SU-DHL-6 (cell line): ENCODE results near the gene UBL5.

Experiments
- H2AFZ ChIP-seq: fragments of 200-600 bp; sonication (generic); 2 replicates; pipeline ENCODE4 v1.6.1; 2014; ENCODE audit warnings: low read depth, mild to moderate bottlenecking, moderate library complexity, mixed read lengths, antibody characterized with exemption, low read length; ENCODE audit not compliant: severe bottlenecking
- H3F3A ChIP-seq: fragments of 200-600 bp; shearing (Covaris generic); 2 replicates; pipeline ENCODE4 v1.6.0; 2016; ENCODE audit warnings: antibody characterized with exemption, mild to moderate bottlenecking; ENCODE audit not compliant: insufficient read depth
- H3K27ac ChIP-seq: fragments of 200-600 bp; sonication (generic); 2 replicates; pipeline ENCODE4 v1.5.1; 2016; ENCODE audit warnings: low read depth, mild to moderate bottlenecking, low read length, moderate library complexity, mixed read lengths
- H3K27me3 ChIP-seq: fragments of 200-600 bp; sonication (generic), shearing (Covaris generic); 2 replicates; pipeline ENCODE4 v1.6.0; 2014; ENCODE audit warnings: mild to moderate bottlenecking, low read length
- H3K36me3 ChIP-seq: fragments of 200-600 bp; sonication (generic); 2 replicates; pipeline ENCODE4 v1.6.1; 2014; ENCODE audit warnings: mild to moderate bottlenecking, low read length, mixed read lengths
- H3K4me2 ChIP-seq: fragments of 300-600, 200-600 bp; shearing (Covaris generic), sonication (generic); 2 replicates; pipeline ENCODE4 v1.6.0; 2014; ENCODE audit warnings: low read length, low read depth, mild to moderate bottlenecking; ENCODE audit not compliant: poor library complexity, severe bottlenecking
- H3K4me3 ChIP-seq: fragments of 200-600 bp; sonication (generic); 2 replicates; pipeline ENCODE4 v1.5.1; 2014; ENCODE audit warnings: antibody characterized with exemption, low read length, mild to moderate bottlenecking, mixed read lengths; ENCODE audit not compliant: insufficient read depth, poor library complexity, severe bottlenecking
- H3K79me2 ChIP-seq: fragments of 200-600 bp; sonication (generic); 2 replicates; pipeline ENCODE4 v1.6.1; 2014; ENCODE audit warnings: mild to moderate bottlenecking, low read length, moderate library complexity; ENCODE audit not compliant: insufficient read depth
- H3K9ac ChIP-seq: fragments of 200-600 bp; sonication (generic); 2 replicates; pipeline ENCODE4 v1.7.0; 2014; ENCODE audit warnings: mild to moderate bottlenecking, low read length
- H3K9me2 ChIP-seq: fragments of 200-600 bp; sonication (generic); replicated peaks from 2 replicates; pipeline ENCODE4 v1.6.1; 2014; ENCODE audit warnings: low read length; ENCODE audit not compliant: insufficient read depth
- H3K9me3 ChIP-seq: fragments of 200-600 bp; sonication (generic); 2 replicates; pipeline ENCODE4 v1.6.1; 2014; ENCODE audit warnings: low read length, mixed read lengths; ENCODE audit not compliant: insufficient read depth
- H4K20me1 ChIP-seq: fragments of 200-600 bp; sonication (generic); 2 replicates; pipeline ENCODE4 v1.6.1; 2014; ENCODE audit warnings: low read depth, mild to moderate bottlenecking, antibody characterized with exemption, low read length, moderate library complexity, mixed read lengths
- EZH2phosphoT487 ChIP-seq: fragments of 200-600 bp; sonication (generic), shearing (Covaris generic); conservative IDR thresholded peaks from 2 replicates; pipeline ENCODE4 v1.6.1; 2018; ENCODE audit warnings: mild to moderate bottlenecking, antibody characterized with exemption, low read length, moderate library complexity, mixed read lengths
- TF ChIP-seq, protein P1 (sequence below): fragments of 200-600 bp; sonication (generic); IDR thresholded peaks from one replicate; pipeline ENCODE4 v1.5.1; 2017; ENCODE audit warnings: antibody characterized with exemption, mild to moderate bottlenecking, low read length, moderate library complexity; ENCODE audit not compliant: insufficient read depth, poor library complexity, severe bottlenecking

UBL5 gene

DNA sequence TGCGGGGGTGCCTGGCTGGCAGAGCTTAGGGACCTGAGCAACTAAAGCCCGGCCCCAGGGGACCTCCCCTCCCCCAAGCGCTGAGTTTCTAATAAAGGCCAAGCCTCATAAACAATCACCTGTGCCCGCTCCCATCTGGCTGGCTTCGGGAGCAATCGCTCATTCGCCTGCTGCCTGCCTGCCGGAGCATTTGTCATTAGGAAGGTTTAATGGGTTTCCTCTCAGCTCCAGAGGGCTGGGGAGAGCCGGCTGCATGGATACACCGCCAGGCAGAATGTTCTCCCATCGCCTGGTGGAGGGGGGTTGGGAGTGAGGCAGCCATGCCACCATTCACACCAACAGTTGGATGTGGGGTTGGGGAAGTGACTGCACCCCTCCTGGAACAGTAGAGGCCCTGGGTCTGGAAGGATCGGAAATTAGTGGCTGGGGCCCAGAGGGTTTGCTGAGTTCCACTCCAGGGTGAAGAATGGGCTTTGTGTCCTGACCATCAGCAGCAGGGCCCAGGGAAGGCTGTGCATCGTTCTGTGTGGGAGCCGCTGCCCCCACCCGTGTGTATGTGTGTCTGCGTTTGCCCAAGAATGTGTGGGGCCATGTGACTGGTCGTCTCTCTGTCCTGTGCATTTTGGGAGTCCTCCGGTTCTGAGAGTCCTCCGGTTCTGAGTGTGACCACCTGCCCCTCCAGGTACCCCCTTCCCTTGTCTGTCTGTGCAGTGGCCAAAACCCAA, 22.7 kb downstream of the UBL5 start:
- Histone ChIP-seq H2AFZ (no peak overlapping the region), H3K4me2 (no peak overlapping the region), H3K27ac (no peak overlapping the region), H3K9me3 (no peaks in the 10 kb centered on the region), H3K9me2 (no peaks in the 10 kb centered on the region), H3K4me3 (no peak overlapping the region), H4K20me1 (no peaks in the 10 kb centered on the region), H3K36me3 (no peaks in the 10 kb centered on the region), H3K79me2 (no peaks in the 10 kb centered on the region), H3K9ac (no peak overlapping the region), H3F3A (no peaks in the 10 kb centered on the region), H3K27me3 (no peaks in the 10 kb centered on the region)
- TF ChIP-seq EZH2phosphoT487 = no peak
- TF ChIP-seq, protein P1, sequence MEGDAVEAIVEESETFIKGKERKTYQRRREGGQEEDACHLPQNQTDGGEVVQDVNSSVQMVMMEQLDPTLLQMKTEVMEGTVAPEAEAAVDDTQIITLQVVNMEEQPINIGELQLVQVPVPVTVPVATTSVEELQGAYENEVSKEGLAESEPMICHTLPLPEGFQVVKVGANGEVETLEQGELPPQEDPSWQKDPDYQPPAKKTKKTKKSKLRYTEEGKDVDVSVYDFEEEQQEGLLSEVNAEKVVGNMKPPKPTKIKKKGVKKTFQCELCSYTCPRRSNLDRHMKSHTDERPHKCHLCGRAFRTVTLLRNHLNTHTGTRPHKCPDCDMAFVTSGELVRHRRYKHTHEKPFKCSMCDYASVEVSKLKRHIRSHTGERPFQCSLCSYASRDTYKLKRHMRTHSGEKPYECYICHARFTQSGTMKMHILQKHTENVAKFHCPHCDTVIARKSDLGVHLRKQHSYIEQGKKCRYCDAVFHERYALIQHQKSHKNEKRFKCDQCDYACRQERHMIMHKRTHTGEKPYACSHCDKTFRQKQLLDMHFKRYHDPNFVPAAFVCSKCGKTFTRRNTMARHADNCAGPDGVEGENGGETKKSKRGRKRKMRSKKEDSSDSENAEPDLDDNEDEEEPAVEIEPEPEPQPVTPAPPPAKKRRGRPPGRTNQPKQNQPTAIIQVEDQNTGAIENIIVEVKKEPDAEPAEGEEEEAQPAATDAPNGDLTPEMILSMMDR = no peak

GRCh38 chr19:9854282-9854846, 26.6 kb downstream of the UBL5 start:
- Histone ChIP-seq H3K36me3 (no peaks in the 10 kb centered on the region), H3F3A (no peaks in the 10 kb centered on the region)

DNA sequence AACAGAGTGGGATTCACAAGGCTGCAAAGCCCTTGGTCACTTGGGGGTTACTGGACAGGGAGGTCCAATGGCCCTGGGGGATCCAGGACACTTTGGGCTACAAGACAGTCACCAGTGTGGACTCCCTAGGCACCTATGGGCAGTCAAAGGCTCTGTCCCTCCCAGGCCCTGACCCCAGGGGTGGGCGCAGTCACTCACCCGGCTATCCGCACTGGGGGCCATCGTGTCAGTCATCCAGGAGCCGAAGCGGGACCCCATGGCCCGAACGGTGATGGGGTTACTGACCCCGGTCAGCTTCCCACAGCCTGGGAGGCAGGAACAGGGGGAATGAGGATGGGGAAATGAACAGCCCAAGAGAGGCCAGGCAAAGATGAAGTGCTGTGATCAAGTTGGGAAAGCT, 28.9 kb downstream of the UBL5 start:
- H3K27me3 ChIP-seq = no peaks in the 10 kb centered on the region
- H3K9me3 ChIP-seq = no peaks in the 10 kb centered on the region
- no peaks in the 10 kb centered on the region for H3K9me2 ChIP-seq
- no peaks in the 10 kb centered on the region for H3F3A ChIP-seq
- no peaks in the 10 kb centered on the region for H3K36me3 ChIP-seq
- no peak overlapping the region for H3K27ac ChIP-seq
- H3K4me3 ChIP-seq = no peak overlapping the region
- TF ChIP-seq, protein P1 = no peak
- no peak for TF ChIP-seq EZH2phosphoT487
- H3K79me2 ChIP-seq = no peaks in the 10 kb centered on the region
- no peak overlapping the region for H3K4me2 ChIP-seq
- H2AFZ ChIP-seq = no peak overlapping the region
- no peaks in the 10 kb centered on the region for H4K20me1 ChIP-seq
- no peak overlapping the region for H3K9ac ChIP-seq

More at GRCh38 chr19:9854282-9854846, 26.6 kb downstream of the UBL5 start:
- Histone ChIP-seq H2AFZ (no peak overlapping the region), H3K9me2 (no peaks in the 10 kb centered on the region), H3K27me3 (no peaks in the 10 kb centered on the region), H3K79me2 (no peaks in the 10 kb centered on the region), H3K27ac (no peak overlapping the region), H3K9ac (no peak overlapping the region), H3K9me3 (no peaks in the 10 kb centered on the region), H3K4me2 (no peak overlapping the region), H3K4me3 (no peak overlapping the region), H4K20me1 (no peaks in the 10 kb centered on the region)
- TF ChIP-seq, protein P1 = no peak
- TF ChIP-seq EZH2phosphoT487 = no peak
